ENCODE measurements around the gene FYCO1. TPM values are rescaled to one million over a fixed set of nuclear protein-coding genes. Genes with fewer than 3 reads are reported as not detected.

FYCO1 gene
- total and polyA plus RNA-seq, 9 of the 15 experiments (the other 6 are each of a cell fraction or from before 2014, with no cell fraction given) = 2.1 to 13.8 (median 7.4) TPM

DNA sequence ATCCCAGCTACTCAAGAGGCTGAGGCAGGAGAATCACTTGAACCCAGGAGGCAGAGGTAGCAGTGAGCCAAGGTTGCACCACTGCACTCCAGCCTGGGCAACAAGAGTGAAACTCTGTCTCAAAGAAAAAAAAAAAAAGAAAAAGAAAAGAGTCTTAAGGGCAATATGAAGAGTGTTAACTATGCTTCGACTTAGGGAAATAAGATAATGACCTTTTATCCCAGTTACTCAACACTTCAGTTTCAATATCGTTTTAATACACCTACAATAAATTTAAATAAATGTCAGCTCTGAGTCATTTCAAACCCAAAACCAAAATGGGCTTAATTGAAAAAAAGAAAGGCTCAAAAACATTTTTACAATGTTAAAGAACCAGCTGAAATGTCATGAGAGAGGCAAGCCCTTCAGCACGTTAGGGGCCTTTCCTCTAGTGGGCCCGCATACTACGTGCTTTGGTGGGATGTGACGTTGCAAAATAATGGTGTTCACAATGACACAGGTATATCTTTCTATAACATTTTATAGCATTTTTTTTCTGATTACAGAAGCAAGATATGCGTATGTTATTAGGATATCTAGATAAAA, 15.3 kb downstream of the FYCO1 start:
- Histone ChIP-seq H3K27me3 (ENCODE audit: control insufficient read depth in 2 of 2, insufficient read depth in 2 of 2, low read length in 2 of 2) (no peaks in the 10 kb centered on the region), H2AFZ (ENCODE audit: low read depth, low read length) (no peak overlapping the region), H3K9ac (ENCODE audit: insufficient read depth in 1 of 2, low read depth in 2 of 2, low read length in 2 of 2) (no peak overlapping the region), H3K4me3 (no peak overlapping the region), H3K27ac (ENCODE audit: extremely low read depth, low read depth, low read length) (no peak overlapping the region), H3K36me3 (ENCODE audit: control insufficient read depth, insufficient read depth, low read length) (peaks cover 89% of the 10 kb centered on the region), H3K4me2 (ENCODE audit: insufficient read depth, low read length) (no peak overlapping the region), H4K20me1 (replicated peaks; ENCODE audit: control insufficient read depth, insufficient read depth, low read length) (peaks cover 2% of the 10 kb centered on the region; the same call in 1 of the 2 replicates), H3K9me1 (ENCODE audit: control insufficient read depth, insufficient read depth, low read length) (no peaks in the 10 kb centered on the region), H3K4me1 (replicated peaks in 1 of 2; ENCODE audit: control insufficient read depth in 2 of 2, insufficient read depth in 2 of 2, low read length in 2 of 2) (peaks cover 0 to 16% of the 10 kb centered on the region in 2 experiments; a peak in 3 of 5 replicates), H3K79me2 (ENCODE audit: control insufficient read depth, insufficient read depth, low read length) (no peaks in the 10 kb centered on the region), H3K9me3 (replicated peaks; ENCODE audit: control insufficient read depth, insufficient read depth, low read depth, low read length) (no peaks in the 10 kb centered on the region)
- in situ Hi-C loops (cut with MboI) (no loop called here), intact Hi-C loops (cut with micrococcal nuclease) (no loop called here)
- CTCF ChIA-PET (ENCODE audit: low intra/inter-chr PET ratio) = no interaction called here
- FAIRE-seq (no peak), DNase-seq (ENCODE audit: extremely low read depth in 1 of 4, low spot score in 3 of 4) (no peak), ATAC-seq (no peak)
- POLR2A ChIA-PET = interaction anchor here (0.7 to 2.8 kb wide), 4 partner anchors 13 to 26 kb away, joined by 3 to 7 read pairs (median 4); no protein-coding TSS in a partner anchor
- no peak for TF ChIP-seq SMAD2 (IDR thresholded peaks at IDR 0.05; ENCODE audit: low read depth, low read length)
- TF ChIP-seq ZBED1 (IDR thresholded peaks at IDR 0.05) = no peak
- TF ChIP-seq CHD1 (IDR thresholded peaks at IDR 0.05; ENCODE audit: low read length) = no peak
- no peak for TF ChIP-seq RHOXF2B (CRISPR knock-in tag; conservative IDR thresholded peaks at IDR 0.05)
- TF ChIP-seq, protein P1, sequence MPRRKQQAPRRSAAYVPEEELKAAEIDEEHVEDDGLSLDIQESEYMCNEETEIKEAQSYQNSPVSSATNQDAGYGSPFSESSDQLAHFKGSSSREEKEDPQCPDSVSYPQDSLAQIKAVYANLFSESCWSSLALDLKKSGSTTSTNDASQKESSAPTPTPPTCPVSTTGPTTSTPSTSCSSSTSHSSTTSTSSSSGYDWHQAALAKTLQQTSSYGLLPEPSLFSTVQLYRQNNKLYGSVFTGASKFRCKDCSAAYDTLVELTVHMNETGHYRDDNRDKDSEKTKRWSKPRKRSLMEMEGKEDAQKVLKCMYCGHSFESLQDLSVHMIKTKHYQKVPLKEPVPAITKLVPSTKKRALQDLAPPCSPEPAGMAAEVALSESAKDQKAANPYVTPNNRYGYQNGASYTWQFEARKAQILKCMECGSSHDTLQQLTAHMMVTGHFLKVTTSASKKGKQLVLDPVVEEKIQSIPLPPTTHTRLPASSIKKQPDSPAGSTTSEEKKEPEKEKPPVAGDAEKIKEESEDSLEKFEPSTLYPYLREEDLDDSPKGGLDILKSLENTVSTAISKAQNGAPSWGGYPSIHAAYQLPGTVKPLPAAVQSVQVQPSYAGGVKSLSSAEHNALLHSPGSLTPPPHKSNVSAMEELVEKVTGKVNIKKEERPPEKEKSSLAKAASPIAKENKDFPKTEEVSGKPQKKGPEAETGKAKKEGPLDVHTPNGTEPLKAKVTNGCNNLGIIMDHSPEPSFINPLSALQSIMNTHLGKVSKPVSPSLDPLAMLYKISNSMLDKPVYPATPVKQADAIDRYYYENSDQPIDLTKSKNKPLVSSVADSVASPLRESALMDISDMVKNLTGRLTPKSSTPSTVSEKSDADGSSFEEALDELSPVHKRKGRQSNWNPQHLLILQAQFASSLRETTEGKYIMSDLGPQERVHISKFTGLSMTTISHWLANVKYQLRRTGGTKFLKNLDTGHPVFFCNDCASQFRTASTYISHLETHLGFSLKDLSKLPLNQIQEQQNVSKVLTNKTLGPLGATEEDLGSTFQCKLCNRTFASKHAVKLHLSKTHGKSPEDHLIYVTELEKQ (CRISPR knock-in tag; IDR thresholded peaks at IDR 0.05) = no peak
- no TSS peak for BruUV-seq (replicated peaks)
- WGBS (ENCODE audit: insufficient coverage, low coverage, missing lambda C conversion rate) = 84% methylated on average over 7 of the region's 7 CpGs

All from K562 (cell line).